Embryonic facial prominence (tissue), 1 donor: ENCODE results near the gene CUX1.
"Not testable (repeated sequence)": the region's sequence is repeated elsewhere in the genome, so short reads cannot be mapped to it uniquely, and the experiment has no call there.

Source experiments
- DNase-seq: peaks from one replicate; pipeline ENCODE4 v3.0.0-alpha.2; 2016; ENCODE audit errors: extremely low spot score

Gene CUX1

GRCh38 chr7:101852364-101852763 lies 34.9 kb downstream of the CUX1 start:
- not testable (repeated sequence) for DNase-seq

- no peak for DNase-seq
Measured at GRCh38 chr7:101853684-101854083, 36.3 kb downstream of the CUX1 start.

DNA sequence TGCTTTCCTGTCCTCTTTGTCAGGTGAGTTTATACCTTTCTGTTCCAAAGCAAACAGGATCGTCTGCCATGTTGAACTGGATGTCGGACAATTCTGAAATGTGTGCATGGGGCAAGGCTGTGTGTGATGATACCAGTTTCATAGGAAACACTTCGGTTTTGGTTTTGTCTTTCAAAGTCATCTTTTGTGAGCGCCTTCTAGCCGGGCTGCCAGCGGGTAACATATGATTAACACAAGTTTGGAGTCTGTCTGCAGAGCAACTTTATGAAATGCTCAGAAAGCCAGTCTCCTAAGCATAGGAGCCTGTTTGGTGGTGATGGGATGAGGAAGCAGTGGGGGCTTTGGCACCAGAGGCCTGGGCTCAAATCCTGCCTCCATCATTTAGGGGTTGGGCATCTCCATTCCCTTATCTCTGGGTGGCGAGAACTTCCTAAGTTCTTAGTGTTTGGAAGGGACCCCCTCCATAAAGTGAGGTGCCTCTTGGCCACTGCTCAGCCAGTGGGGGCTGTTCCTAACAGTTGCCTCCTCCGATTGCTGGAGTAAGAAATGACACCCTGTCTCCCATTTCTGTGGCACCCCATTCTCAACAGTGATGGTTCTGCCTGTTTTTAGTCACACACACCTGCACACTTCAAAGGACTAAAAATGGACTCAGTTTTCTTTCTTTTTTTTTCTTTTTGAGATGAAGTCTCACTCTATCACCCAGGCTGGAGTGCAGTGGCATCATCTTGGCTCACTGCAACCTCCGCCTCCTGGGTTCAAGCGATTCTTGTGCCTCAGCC lies 36.8 kb downstream of the CUX1 start:
- no peak for DNase-seq

- DNase-seq = no peak
Measured at GRCh38 chr7:101856473-101857357, 39.3 kb downstream of the CUX1 start.

DNA sequence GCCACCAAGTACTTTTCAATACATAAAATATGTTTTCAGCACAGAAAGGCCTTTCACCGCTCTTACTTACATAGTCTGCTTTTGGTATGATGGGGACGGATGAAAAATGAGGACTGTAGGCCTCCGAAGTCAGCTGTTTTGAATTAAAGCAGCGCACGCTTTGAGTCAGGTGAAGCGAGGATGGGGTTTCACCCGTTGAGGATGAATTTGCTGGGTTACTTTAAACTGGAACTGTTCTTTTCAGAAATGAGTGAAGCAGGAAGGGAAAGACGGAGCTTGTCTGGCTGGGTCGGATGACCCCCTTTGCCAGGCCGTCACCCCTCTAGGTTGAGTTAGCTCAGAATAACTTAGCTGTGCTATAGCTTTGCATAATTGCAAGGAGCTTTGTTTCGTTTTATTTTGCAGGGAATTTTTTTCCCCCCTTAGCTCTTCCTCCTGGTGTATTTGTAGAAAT lies 40.0 kb downstream of the CUX1 start:
- no peak for DNase-seq

- no peak for DNase-seq
Measured at GRCh38 chr7:101858437-101859385, 41.3 kb downstream of the CUX1 start.

DNA sequence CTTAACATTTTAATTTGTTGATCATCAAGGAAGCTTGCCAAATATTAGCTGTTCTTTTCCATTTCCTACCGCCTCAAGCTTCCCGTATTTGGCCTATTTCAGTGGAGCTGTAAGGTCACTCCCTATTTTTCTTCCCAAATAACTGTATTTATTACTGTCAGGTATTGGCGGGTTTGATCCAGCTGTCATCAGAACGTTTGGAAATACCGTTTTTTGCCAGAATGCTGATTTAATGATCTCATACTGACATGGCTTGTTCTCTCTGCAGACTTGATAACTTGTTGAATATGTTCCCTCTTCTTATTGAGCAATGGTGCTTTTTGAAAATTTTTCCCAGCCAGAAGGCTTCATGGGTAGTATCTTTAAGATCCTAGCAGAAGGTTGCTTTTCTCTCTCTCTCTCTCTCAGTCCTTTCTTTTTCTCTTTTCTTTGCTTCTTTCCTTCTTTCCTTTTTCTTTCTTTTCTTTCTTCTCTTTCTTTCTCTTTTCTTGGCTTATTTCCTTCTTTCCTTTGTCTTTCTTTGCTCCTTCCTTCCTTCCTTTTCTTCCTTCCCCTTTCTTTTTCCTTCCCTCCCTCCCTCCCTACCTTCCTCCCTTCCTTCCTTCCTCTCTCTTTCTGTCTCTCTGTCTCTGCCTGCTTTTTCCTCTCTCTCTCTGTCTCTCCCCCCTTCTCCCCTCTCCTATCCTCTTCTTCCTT lies 42.1 kb downstream of the CUX1 start:
- DNase-seq = no peak

GRCh38 chr7:101860316-101861217 lies 43.1 kb downstream of the CUX1 start:
- DNase-seq = no peak

DNA sequence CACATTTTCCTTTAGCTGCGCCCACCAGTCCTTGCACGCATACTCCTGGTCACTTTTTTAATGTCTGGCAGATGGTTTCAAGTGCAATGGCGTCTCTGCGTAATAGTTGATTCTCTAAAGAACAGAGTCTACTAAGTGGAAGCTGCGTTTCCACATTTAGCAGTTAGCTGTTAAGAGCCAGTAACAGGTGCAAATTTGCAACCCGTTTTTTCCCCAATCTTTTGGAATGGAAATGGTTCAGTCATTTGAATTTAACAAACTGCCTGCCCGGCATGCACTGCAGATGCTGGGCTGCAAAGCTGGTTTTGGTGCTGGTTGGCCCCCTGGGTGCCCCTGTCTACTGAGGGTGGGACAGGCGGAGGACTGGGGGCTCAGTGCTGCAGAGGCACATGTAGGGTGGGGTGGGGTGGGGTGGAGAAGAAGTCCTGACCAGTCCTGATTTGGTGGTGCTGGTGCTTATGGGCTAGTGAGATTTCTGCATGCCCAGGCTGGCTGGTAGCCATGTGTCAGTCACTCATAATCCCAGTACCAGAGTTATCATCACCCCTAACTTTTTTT lies 43.9 kb downstream of the CUX1 start:
- DNase-seq = no peak

GRCh38 chr7:101862280-101863220 lies 45.1 kb downstream of the CUX1 start:
- no peak for DNase-seq

DNA sequence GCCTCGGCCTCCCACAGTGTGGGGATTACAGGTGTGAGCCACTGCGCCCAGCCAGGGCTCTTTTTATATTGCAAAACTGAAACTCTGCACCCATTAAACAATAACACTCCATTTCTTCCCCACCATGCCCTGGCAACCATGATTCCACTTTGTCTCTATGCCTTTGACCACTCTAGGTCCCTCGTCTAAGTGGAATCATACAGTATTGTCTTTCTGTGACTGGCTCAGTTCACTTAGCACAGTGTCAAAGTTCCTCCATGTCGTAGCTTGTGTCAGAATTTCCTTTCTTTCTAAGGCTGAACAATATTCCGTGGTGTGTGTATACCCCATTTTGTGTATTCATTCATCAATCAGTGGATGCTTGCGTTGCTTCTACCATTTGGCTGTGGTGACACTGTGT lies 46.2 kb downstream of the CUX1 start:
- no peak for DNase-seq

GRCh38 chr7:101864039-101864438 lies 46.6 kb downstream of the CUX1 start:
- DNase-seq = no peak

DNA sequence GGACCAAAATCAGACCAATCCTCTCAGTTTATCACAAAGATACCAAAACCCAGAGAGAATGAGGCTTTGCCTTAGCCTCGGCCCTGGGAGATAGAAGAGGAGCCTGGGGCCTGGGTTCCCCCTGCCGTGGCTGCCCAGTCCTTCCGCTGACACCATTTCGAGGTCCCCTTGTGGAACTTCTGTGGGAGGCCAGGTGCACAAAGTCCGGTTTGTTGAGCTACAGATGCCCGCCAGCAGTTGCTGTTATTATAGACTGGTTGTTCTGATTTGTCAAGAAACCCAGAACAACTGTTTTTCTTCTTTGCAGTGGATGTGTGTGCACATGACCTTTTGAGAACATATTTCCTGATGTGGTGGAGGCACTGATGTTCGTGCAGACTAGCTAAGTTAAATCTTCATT lies 47.6 kb downstream of the CUX1 start:
- DNase-seq = no peak

DNA sequence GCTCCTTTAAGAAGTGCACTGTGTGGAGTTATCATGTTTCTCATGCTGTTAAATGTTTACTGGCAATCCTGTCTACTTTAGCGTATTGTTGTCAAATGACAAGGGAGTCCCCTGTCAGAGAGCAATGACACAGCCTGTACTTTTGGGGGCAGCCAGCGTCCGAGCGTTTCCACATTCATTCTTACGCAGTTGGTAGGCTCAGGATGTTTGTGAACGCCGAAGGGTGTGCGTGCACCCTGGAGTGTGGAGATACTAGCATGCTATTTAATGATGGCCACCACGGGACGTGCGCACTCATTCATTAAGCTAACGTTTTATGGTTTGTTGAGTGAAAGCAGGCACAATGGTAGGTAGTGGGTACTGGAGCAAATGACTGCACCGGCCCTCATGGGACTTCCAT lies 48.0 kb downstream of the CUX1 start:
- DNase-seq = no peak

GRCh38 chr7:101866328-101866727 lies 48.9 kb downstream of the CUX1 start:
- no peak for DNase-seq

GRCh38 chr7:101867265-101867664 lies 49.8 kb downstream of the CUX1 start:
- no peak for DNase-seq

DNA sequence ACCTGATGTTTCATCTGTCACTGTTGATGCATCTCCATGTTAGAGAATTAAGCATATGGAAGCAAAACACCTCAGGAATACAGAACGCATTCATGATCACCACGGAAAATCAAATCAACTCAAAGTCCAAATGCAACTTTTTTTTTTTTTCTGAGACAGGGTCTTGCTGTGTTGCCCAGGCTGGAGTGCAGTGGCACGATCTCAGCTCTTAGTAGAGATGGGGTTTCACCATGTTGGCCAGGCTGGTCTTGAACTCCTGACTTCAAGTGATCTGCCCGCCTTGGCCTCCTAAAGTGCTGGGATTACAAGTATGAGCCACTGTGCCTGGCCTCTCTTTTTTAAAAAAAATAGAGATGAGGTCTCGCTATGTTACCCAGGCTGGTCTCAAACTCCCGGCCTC lies 50.3 kb downstream of the CUX1 start:
- not testable (repeated sequence) for DNase-seq

DNA sequence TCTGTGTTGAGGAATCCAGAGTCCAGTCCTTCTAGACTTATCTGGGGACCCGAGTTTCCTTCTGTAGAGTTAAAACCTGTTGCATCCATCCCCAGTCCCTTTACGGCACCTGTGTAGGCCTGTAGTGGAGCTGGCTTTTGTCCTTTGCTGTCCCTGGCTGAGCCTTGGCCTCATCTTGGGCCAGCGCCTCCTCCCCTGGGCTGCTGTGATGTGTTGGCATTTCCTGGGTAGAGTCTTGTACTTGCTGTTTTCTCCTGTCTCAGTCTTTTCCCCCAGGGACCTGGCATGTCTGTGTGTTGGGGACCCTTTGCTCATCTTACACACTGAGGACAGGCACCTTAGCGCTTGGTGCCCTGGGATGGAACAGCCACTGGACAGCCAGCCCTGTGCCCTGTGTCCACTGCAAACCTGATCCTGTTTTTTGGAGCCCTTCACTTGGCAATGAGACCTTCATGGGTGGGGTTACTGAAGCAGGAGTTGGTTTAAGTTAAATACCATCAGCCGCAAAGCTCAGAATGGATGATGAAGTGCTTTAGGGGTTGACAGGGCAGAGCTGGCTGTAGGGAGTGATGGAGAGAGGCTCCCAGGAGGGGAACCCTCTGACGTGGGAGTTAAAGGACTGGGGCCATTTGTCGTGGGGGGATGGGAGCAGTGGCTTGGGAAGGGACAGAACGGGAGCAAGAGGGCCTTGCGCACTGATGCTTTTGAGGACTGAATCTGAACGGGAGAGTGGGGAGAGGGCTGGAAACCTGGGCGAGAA lies 50.9 kb downstream of the CUX1 start:
- no peak for DNase-seq
